ENCODE data around the gene NPPC.
A peak's percentile ranks its signal among the peaks of the same experiment; 100 is the strongest.

Gene NPPC, protein sequence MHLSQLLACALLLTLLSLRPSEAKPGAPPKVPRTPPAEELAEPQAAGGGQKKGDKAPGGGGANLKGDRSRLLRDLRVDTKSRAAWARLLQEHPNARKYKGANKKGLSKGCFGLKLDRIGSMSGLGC

DNA sequence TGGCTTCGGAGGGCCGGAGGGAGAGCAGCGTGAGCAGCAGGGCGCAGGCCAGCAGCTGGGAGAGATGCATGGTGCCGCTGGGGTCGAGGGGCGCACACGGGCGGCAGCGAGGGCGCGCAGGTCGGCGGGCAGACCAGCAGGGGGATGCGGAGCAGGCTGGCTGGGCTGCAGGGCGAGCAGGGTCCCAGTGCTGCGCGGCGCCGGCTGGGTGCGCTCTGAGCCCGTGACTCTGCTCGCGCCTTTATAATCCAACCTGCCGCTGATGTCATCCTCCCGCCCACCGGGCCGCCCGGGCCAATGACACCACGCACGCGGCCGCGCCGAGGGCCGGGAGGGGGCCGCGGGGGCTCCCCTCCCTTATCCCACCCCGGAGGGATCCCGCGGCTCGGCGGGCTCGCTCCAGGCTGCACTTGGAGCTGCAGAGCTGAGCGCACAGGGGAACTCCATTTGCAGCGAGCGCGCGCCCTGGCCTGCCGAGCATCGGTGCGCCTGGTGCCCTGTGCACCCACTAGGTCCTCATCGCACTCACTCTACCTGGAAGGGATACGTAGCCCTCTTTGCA lies at the start of gene NPPC:
TSS of gene NPPC (minus strand) at position 217 of the 562 bp plus-strand sequence. CDS start at position 70, 147 bp downstream.
- Histone ChIP-seq H3K4me3 (ENCODE audit: low read depth, low read length) (peak within 1 kb of the TSS; percentile 49), H3K9me3 (ENCODE audit: severe bottlenecking) (no peaks in the 10 kb centered on the region), H3K27ac (no peak within 1 kb of the TSS), H3K36me3 (no peaks in the 10 kb centered on the region), H3K27me3 (ENCODE audit: insufficient read depth, low read depth, severe bottlenecking) (peaks cover 20% of the 10 kb centered on the region)
- TF ChIP-seq, protein P1, sequence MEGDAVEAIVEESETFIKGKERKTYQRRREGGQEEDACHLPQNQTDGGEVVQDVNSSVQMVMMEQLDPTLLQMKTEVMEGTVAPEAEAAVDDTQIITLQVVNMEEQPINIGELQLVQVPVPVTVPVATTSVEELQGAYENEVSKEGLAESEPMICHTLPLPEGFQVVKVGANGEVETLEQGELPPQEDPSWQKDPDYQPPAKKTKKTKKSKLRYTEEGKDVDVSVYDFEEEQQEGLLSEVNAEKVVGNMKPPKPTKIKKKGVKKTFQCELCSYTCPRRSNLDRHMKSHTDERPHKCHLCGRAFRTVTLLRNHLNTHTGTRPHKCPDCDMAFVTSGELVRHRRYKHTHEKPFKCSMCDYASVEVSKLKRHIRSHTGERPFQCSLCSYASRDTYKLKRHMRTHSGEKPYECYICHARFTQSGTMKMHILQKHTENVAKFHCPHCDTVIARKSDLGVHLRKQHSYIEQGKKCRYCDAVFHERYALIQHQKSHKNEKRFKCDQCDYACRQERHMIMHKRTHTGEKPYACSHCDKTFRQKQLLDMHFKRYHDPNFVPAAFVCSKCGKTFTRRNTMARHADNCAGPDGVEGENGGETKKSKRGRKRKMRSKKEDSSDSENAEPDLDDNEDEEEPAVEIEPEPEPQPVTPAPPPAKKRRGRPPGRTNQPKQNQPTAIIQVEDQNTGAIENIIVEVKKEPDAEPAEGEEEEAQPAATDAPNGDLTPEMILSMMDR (IDR thresholded peaks at IDR 0.05; ENCODE audit: low read depth, low read length) = peak; percentile 87
- DNase-seq = peak; percentile 89

DNA sequence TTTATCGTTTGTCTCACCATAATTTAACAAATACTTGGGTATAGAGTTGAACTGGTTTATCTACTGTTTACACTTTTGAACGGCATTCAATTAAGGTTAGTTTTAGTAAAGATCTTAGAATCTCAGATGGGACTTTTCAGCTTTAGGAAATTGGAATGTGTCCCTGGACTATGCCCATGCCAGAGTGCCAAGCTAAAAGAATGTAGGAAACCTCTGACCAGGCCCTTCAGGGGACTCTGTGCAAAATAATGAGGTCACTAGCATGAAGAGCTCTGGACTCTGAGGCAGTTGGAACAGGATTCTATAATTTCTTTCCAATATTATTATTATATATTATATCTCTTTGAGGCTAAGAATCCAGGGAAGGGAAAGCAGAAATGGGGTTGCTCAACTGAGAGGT lies 48.8 kb upstream of the NPPC start:
- no peak for DNase-seq
- H3K27ac ChIP-seq = no peak overlapping the region

DNA sequence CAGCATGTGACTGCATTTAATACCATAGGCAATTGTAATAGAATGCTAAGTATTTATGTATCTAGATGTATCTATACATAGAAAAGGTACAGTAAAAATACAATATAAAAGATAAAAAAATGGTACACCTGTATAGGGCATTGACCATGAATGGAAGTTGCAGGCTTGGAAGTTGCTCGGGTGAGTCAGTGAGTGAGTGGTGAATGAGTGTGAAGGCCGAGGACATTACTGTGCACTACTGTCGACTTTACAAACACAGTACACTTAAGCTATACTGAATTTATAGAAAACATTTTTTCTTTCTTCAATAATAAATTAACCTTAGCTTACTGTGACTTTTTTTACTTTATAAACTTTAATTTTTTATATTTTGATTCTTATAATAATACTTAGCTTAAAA lies 44.3 kb upstream of the NPPC start:
- Histone ChIP-seq H3K27ac (no peak overlapping the region), H3K27me3 (ENCODE audit: insufficient read depth, low read depth, severe bottlenecking) (no peaks in the 10 kb centered on the region), H3K9me3 (ENCODE audit: severe bottlenecking) (peaks cover 2% of the 10 kb centered on the region), H3K4me3 (ENCODE audit: low read depth, low read length) (no peak overlapping the region), H3K36me3 (no peaks in the 10 kb centered on the region)
- DNase-seq = no peak
- TF ChIP-seq, protein P1 (IDR thresholded peaks at IDR 0.05; ENCODE audit: low read depth, low read length) = no peak

More for the DNA sequence above, 48.8 kb upstream of the NPPC start:
- Histone ChIP-seq H3K36me3 (no peaks in the 10 kb centered on the region), H3K4me3 (ENCODE audit: low read depth, low read length) (no peak overlapping the region), H3K9me3 (ENCODE audit: severe bottlenecking) (no peaks in the 10 kb centered on the region), H3K27me3 (ENCODE audit: insufficient read depth, low read depth, severe bottlenecking) (no peaks in the 10 kb centered on the region)
- TF ChIP-seq, protein P1 (IDR thresholded peaks at IDR 0.05; ENCODE audit: low read depth, low read length) = no peak

DNA sequence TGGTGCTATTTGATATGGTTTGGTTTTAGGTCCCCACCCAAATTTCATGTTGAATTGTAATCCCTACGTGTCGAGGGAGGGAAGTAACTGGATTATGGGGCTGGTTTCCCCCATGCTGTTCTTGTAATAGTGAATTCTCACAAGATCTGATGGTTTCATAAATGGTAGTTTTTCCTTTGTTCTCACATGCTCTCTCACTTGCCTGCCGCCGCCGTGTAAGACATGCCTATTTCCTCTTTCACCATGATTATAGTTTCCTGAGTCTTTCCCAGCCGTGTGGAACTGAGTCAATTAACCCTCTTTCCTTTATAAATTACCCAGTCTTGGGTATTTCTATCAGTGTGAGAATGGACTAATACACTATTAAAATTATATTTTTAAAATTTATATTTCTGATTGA lies 42.6 kb upstream of the NPPC start:
- no peak for DNase-seq
- Histone ChIP-seq H3K4me3 (ENCODE audit: low read depth, low read length) (no peak overlapping the region), H3K9me3 (ENCODE audit: severe bottlenecking) (peaks cover 2% of the 10 kb centered on the region), H3K27ac (no peak overlapping the region), H3K27me3 (ENCODE audit: insufficient read depth, low read depth, severe bottlenecking) (no peaks in the 10 kb centered on the region), H3K36me3 (no peaks in the 10 kb centered on the region)
- TF ChIP-seq, protein P1 (IDR thresholded peaks at IDR 0.05; ENCODE audit: low read depth, low read length) = no peak

DNA sequence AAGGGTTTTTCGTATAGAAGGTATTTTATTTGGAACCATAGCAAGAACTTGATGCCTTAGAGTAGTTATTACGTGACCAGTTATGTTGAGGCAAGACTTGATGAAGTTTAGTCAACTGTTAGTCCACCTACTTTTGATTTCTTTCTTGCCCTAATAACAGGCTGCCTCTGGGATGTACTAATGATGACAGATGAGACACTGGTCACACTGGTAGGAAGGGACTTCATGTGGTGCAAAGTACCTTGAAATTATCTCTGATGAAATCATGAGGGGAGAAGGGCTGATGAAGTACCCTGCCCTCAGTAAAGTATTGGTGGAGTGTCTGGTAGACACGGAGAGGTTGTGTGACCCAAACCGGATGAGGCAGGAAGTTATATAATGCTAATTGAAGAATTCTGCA lies 40.7 kb upstream of the NPPC start:
- H3K27ac ChIP-seq = no peak overlapping the region
- H3K27me3 ChIP-seq (ENCODE audit: insufficient read depth, low read depth, severe bottlenecking) = no peaks in the 10 kb centered on the region
- H3K9me3 ChIP-seq (ENCODE audit: severe bottlenecking) = peaks cover 2% of the 10 kb centered on the region
- no peak overlapping the region for H3K4me3 ChIP-seq (ENCODE audit: low read depth, low read length)
- H3K36me3 ChIP-seq = no peaks in the 10 kb centered on the region; the same call in 1 of the 2 replicates
- DNase-seq = no peak
- TF ChIP-seq, protein P1 (IDR thresholded peaks at IDR 0.05; ENCODE audit: low read depth, low read length) = no peak

DNA sequence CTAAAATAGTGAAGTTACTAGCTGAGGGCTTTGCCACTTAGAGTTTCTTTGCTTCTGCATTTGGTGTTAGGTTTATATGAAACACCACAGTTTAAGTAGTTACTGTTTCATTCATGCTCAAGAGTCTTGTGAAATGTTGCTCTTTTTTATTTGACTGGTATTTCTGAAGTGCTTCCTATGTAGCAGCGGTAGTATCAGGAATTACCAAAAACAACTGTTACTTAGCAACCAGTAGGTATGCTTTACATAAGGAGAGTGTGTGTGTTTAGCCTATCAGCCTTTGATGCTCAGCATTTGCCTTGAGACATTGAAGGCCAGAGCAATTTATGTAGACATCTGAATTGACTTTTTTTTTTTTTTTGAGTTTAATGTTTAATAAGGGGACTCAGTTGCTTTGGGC lies 38.9 kb upstream of the NPPC start:
- Histone ChIP-seq H3K36me3 (peaks cover 3% of the 10 kb centered on the region; the same call in 1 of the 2 replicates), H3K9me3 (ENCODE audit: severe bottlenecking) (peaks cover 2% of the 10 kb centered on the region), H3K27me3 (ENCODE audit: insufficient read depth, low read depth, severe bottlenecking) (no peaks in the 10 kb centered on the region), H3K27ac (no peak overlapping the region), H3K4me3 (ENCODE audit: low read depth, low read length) (no peak overlapping the region)
- TF ChIP-seq, protein P1 (IDR thresholded peaks at IDR 0.05; ENCODE audit: low read depth, low read length) = no peak
- DNase-seq = no peak
